ENCODE measurements around the gene CDH13.

GRCh38 chr16:83602761-83603722, 976.3 kb downstream of the CDH13 start:
- no peak for TF ChIP-seq EZH2 (IDR thresholded peaks at IDR 0.05; ENCODE audit: borderline replicate concordance, control insufficient read depth, low read depth, low read length)
- TF ChIP-seq SUZ12 (IDR thresholded peaks at IDR 0.05; ENCODE audit: unreplicated experiment), result no peak
